Hepatocyte (in vitro differentiated cells): Measurements from ENCODE around the gene ETFB. TPM values are rescaled to one million over a fixed set of nuclear protein-coding genes. Genes with fewer than 3 reads are reported as not detected.
A peak's percentile ranks its signal among the peaks of the same experiment; 100 is the strongest.

Experiments
- DNase-seq: peaks from one replicate; pipeline ENCODE4 v3.0.0-alpha.2; 2016; ENCODE audit warnings: low spot score
- H2AFZ ChIP-seq: fragments of 200-600 bp; sonication (generic); 2 replicates; pipeline ENCODE4 v1.6.0; 2016; ENCODE audit warnings: antibody characterized with exemption, mild to moderate bottlenecking
- H3K27ac ChIP-seq: fragments of 200-600 bp; sonication (generic); 2 replicates; pipeline ENCODE4 v1.5.1; 2016; ENCODE audit warnings: mild to moderate bottlenecking
- H3K27me3 ChIP-seq: fragments of 200-600 bp; sonication (generic); 2 replicates; pipeline ENCODE4 v1.6.1; 2016
- H3K36me3 ChIP-seq: fragments of 200-600 bp; sonication (generic); replicated peaks from 2 replicates; pipeline ENCODE4 v1.5.1; 2016; ENCODE audit warnings: low read depth; ENCODE audit not compliant: insufficient read depth
- H3K4me1 ChIP-seq: fragments of 200-600 bp; sonication (generic); 2 replicates; pipeline ENCODE4 v1.5.1; 2016; ENCODE audit warnings: mild to moderate bottlenecking, moderate library complexity; ENCODE audit not compliant: insufficient read depth
- H3K4me2 ChIP-seq: fragments of 200-600 bp; sonication (generic); 2 replicates; pipeline ENCODE4 v1.6.0; 2016
- H3K4me3 ChIP-seq: fragments of 200-600 bp; sonication (generic); 2 replicates; pipeline ENCODE4 v1.5.1; 2016; ENCODE audit warnings: mild to moderate bottlenecking
- H3K79me2 ChIP-seq: fragments of 200-600 bp; sonication (generic); 2 replicates; pipeline ENCODE4 v1.6.0; 2017; ENCODE audit warnings: mild to moderate bottlenecking
- H3K9me2 ChIP-seq: fragments of 200-600 bp; sonication (generic); replicated peaks from 2 replicates; pipeline ENCODE4 v1.6.0; 2017; ENCODE audit warnings: mild to moderate bottlenecking; ENCODE audit not compliant: insufficient read depth
- H3K9me3 ChIP-seq: fragments of 200-600 bp; sonication (generic); 2 replicates; pipeline ENCODE4 v1.5.1; 2016; ENCODE audit warnings: low read depth, mild to moderate bottlenecking
- H4K20me1 ChIP-seq: fragments of 200-600 bp; sonication (generic); 2 replicates; pipeline ENCODE4 v1.6.0; 2016; ENCODE audit warnings: mild to moderate bottlenecking; ENCODE audit not compliant: insufficient read depth, poor library complexity, severe bottlenecking
- CTCF ChIP-seq: fragments of 200-600 bp; sonication (generic); IDR thresholded peaks from 2 replicates; pipeline ENCODE4 v1.5.1; 2016; ENCODE audit warnings: antibody characterized with exemption, mild to moderate bottlenecking; ENCODE audit not compliant: poor library complexity
- EZH2 ChIP-seq: fragments of 200-600 bp; sonication (generic); IDR thresholded peaks from 2 replicates; pipeline ENCODE4 v1.6.1; 2016; ENCODE audit warnings: antibody characterized with exemption, mild to moderate bottlenecking, borderline replicate concordance
- EZH2phosphoT487 ChIP-seq: fragments of 200-600 bp; sonication (generic); IDR thresholded peaks from one replicate; pipeline ENCODE4 v1.6.1; 2018; ENCODE audit warnings: antibody characterized with exemption, mild to moderate bottlenecking, low read depth, moderate library complexity; ENCODE audit not compliant: unreplicated experiment, severe bottlenecking
- WGBS: methylation state at CpG from one replicate; pipeline ENCODE4 v1.1.6; 2016; ENCODE audit warnings: low lambda C conversion rate; ENCODE audit errors: missing lambda C conversion rate; 5-methylcytosine and 5-hydroxymethylcytosine counted together
- polyA plus RNA-seq: library from polyadenylated mRNA; unstranded; fragments of >200 nt; fragmentation: Nextera tagmentation; extraction: Ambion mirVana; gene quantifications from 2 replicates; pipeline ENCODE4 v1.2.1, GENCODE V29; 2016
- total RNA-seq: library from RNA; depleted of rRNA; stranded (reverse); fragments of >200 nt; gene quantifications from 2 replicates; pipeline ENCODE4 v1.2.3, GENCODE V29; 2014

The ETFB gene
- total and polyA plus RNA-seq, 2 experiments from 2014 or later: 190 to 237 TPM

DNA sequence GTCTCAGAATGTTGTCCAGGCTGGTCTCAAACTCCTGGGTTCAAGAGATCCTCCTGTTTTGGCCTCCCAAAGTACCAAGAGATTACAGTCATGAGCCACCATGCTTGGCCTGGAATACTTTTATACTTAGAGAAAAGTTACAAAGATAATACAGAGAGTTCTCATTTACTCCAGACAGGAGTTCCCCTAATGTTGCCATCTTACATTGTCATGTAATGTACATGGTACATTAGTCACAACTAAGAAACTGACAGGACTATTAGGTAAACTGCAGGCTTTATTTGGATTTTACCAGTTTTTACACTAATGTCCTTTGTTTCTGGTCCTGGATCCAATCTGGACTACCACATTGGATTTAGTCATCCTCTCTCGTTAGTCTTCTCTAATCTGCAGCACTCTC, 26.5 kb upstream of the ETFB start:
- no peaks in the 10 kb centered on the region for H3K36me3 ChIP-seq
- WGBS: 43% methylated on average over 1 of the region's 1 CpG
- H3K27ac ChIP-seq: no peak overlapping the region
- H3K4me3 ChIP-seq: no peak overlapping the region
- no peaks in the 10 kb centered on the region for H3K4me1 ChIP-seq
- DNase-seq: no peak
- no peaks in the 10 kb centered on the region for H3K9me3 ChIP-seq
- no peaks in the 10 kb centered on the region for H3K27me3 ChIP-seq
- H3K4me2 ChIP-seq: no peak overlapping the region
- H4K20me1 ChIP-seq: no peaks in the 10 kb centered on the region
- no peaks in the 10 kb centered on the region for H3K79me2 ChIP-seq
- TF ChIP-seq EZH2 (no peak), EZH2phosphoT487 (no peak), CTCF (no peak)
- H2AFZ ChIP-seq: no peak overlapping the region
- no peaks in the 10 kb centered on the region for H3K9me2 ChIP-seq

DNA sequence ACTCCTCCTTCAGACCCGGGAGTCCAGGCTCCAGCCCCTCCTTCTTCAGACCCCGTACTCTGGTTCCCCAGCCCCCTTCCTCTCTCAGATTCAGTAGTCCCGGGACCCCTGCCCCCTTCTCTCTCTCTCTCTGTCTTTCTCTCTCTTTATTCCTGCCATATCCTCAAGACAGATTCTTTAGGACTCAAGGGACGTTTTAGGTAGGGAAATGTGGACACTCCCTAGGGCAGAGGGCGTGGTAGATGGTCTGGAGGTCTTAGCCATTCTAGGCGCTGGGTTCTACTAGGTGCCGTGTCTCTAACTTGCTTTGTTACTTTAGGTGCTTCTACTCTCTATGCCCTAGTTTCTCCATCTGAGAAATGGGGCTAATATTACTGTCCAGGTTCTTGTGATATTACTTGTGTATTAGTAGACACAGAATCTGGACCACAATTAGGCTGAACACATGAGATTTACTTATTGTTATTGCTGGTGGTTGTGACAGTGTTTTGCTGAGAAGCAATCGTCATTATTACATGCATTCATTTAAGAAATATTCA, 25.0 kb upstream of the ETFB start:
- no peak overlapping the region for H3K4me3 ChIP-seq
- peak overlapping the region; percentile 33 for H3K4me2 ChIP-seq
- no peak overlapping the region for H3K27ac ChIP-seq
- no peaks in the 10 kb centered on the region for H3K9me2 ChIP-seq
- no peaks in the 10 kb centered on the region for H3K36me3 ChIP-seq
- H2AFZ ChIP-seq: peak overlapping the region; percentile 26
- 86% methylated on average over 5 of the region's 8 CpGs for WGBS
- no peaks in the 10 kb centered on the region for H3K27me3 ChIP-seq
- no peaks in the 10 kb centered on the region for H4K20me1 ChIP-seq
- no peaks in the 10 kb centered on the region for H3K4me1 ChIP-seq
- no peak for DNase-seq
- H3K9me3 ChIP-seq: no peaks in the 10 kb centered on the region
- H3K79me2 ChIP-seq: no peaks in the 10 kb centered on the region
- TF ChIP-seq CTCF (no peak), EZH2 (no peak), EZH2phosphoT487 (no peak)

GRCh38 chr19:51389143-51389542, 23.0 kb upstream of the ETFB start:
- H3K79me2 ChIP-seq: no peaks in the 10 kb centered on the region
- TF ChIP-seq CTCF: no peak
- TF ChIP-seq EZH2: no peak
- TF ChIP-seq EZH2phosphoT487: no peak
- H2AFZ ChIP-seq: no peak overlapping the region
- no peaks in the 10 kb centered on the region for H3K4me1 ChIP-seq
- no peak overlapping the region for H3K4me2 ChIP-seq
- 92% methylated on average over 11 of the region's 14 CpGs for WGBS
- no peaks in the 10 kb centered on the region for H3K9me3 ChIP-seq
- H3K9me2 ChIP-seq: no peaks in the 10 kb centered on the region
- no peaks in the 10 kb centered on the region for H3K27me3 ChIP-seq
- DNase-seq: no peak
- no peaks in the 10 kb centered on the region for H4K20me1 ChIP-seq
- H3K36me3 ChIP-seq: no peaks in the 10 kb centered on the region
- no peak overlapping the region for H3K27ac ChIP-seq
- no peak overlapping the region for H3K4me3 ChIP-seq

DNA sequence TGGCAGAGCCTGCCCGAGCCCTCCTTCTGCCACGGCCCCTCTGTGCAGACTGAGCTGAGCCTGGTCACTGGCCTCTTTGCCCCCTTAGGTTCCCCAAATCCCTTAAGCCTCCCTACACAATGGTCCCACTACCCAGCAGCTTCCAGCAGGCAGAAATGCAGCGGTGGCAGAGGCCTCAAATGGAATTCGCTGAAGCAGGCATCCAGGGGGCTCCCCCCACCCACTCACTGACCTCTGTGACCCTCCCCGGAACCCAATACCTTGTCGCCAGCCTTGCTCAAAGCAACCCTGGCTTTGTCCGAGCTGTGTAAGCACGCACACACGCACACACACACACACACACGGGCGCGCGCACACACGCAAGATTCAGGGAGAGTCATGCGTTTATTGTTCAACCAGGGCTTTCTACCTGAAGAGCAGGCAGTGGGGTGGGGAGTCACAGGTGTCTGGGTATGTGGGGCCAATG, 21.8 kb upstream of the ETFB start, which contains the start of gene LIM2:
Gene LIM2 (minus strand): TSS at position 51 of the 466 bp plus-strand sequence. CDS start 531 bp downstream, outside the sequence.
- 79% methylated on average over 15 of the region's 15 CpGs for WGBS
- H3K36me3 ChIP-seq: no peaks in the 10 kb centered on the region
- TF ChIP-seq EZH2 (no peak), CTCF (no peak), EZH2phosphoT487 (no peak)
- H3K9me3 ChIP-seq: no peaks in the 10 kb centered on the region
- H3K27ac ChIP-seq: no peak within 1 kb of the TSS
- H3K4me2 ChIP-seq: no peak within 1 kb of the TSS
- H3K4me1 ChIP-seq: no peaks in the 10 kb centered on the region
- no peaks in the 10 kb centered on the region for H3K27me3 ChIP-seq
- H3K9me2 ChIP-seq: no peaks in the 10 kb centered on the region
- no peak within 1 kb of the TSS for H2AFZ ChIP-seq
- H3K79me2 ChIP-seq: no peaks in the 10 kb centered on the region
- H3K4me3 ChIP-seq: no peak within 1 kb of the TSS
- no peaks in the 10 kb centered on the region for H4K20me1 ChIP-seq
- DNase-seq: no peak
